GM12878 (cell line): ENCODE results near the gene GRHL1.

Experiments used
- EP300 ChIP-seq, 2 experiments: fragments of 150-350 bp in 1 of 2; IDR thresholded peaks; 2 replicates each; pipeline ENCODE4 v1.6.1; 2011 to 2012; ENCODE audit warnings: low read depth in 2 of 2, low read length in 2 of 2, borderline replicate concordance in 1 of 2, improper control_type of control experiment in 1 of 2, inconsistent platforms in 1 of 2; ENCODE audit not compliant: control insufficient read depth in 1 of 2
- EZH2 ChIP-seq: IDR thresholded peaks from 2 replicates; pipeline ENCODE4 v1.6.1; 2012; ENCODE audit warnings: low read depth, mild to moderate bottlenecking, control low read depth, inconsistent platforms, low read length, borderline replicate concordance; ENCODE audit not compliant: control insufficient read depth
- FOS ChIP-seq: IDR thresholded peaks from 3 replicates; pipeline ENCODE4 v1.6.1; 2011; ENCODE audit warnings: borderline replicate concordance; ENCODE audit not compliant: insufficient read length; ENCODE audit errors: extremely low read depth
- FOXK2 ChIP-seq: fragments of 450-650 bp; IDR thresholded peaks from 2 replicates; pipeline ENCODE4 v1.6.1; 2017; ENCODE audit warnings: mild to moderate bottlenecking, moderate library complexity
- KDM1A ChIP-seq: fragments of 200-600 bp; sonication (generic); IDR thresholded peaks from 2 replicates; pipeline ENCODE4 v1.6.1; 2016; ENCODE audit warnings: borderline replicate concordance
- POLR2A ChIP-seq: IDR thresholded peaks from 2 replicates; pipeline ENCODE4 v1.6.1; 2011; ENCODE audit warnings: low read depth, mild to moderate bottlenecking, low read length
- SMAD1 ChIP-seq: fragments of 450-650 bp; IDR thresholded peaks from 2 replicates; pipeline ENCODE4 v1.6.1; 2018; ENCODE audit warnings: mild to moderate bottlenecking, low read depth; ENCODE audit not compliant: partially characterized antibody
- TAF1 ChIP-seq: IDR thresholded peaks from 2 replicates; pipeline ENCODE4 v1.6.1; 2011; ENCODE audit warnings: mild to moderate bottlenecking, low read depth, low read length, borderline replicate concordance
- ZBTB33 ChIP-seq: fragments of 450-650 bp; IDR thresholded peaks from 2 replicates; pipeline ENCODE4 v1.6.1; 2017; ENCODE audit warnings: mild to moderate bottlenecking
- ZNF274 ChIP-seq: IDR thresholded peaks from one replicate; pipeline ENCODE4 v1.8.0; 2011; ENCODE audit not compliant: insufficient read length, insufficient read depth
- TF ChIP-seq, protein P1 (sequence below), 3 experiments: IDR thresholded peaks in 2 of 3; conservative IDR thresholded peaks in 1 of 3; 2 replicates each; pipeline ENCODE4 v1.5.1; 2011; ENCODE audit warnings: low read depth in 3 of 3, low read length in 3 of 3, mild to moderate bottlenecking in 3 of 3, control low read depth in 2 of 3, moderate library complexity in 2 of 3, inconsistent platforms in 1 of 3, mixed read lengths in 1 of 3; ENCODE audit not compliant: control insufficient read depth in 2 of 3, insufficient read depth in 1 of 3; ENCODE audit errors: extremely low read depth in 1 of 3

DNA sequence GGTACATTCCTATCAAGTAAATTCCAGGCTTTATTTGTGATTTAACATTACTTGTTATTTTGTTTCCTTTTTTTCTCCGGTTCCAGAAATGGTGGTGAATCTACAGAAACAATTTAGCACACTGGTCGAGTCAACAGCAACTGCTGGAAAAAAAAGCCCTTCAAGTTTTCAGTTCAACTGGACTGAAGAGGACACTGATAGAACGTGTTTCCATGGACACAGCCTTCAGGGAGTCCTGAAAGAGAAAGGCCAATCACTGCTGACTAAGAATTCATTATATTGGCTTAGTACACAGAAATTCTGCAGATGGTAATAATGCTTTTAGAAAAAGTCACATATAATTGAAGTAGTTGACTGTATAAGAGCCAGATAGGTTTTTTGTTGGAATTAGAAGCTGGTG lies 32.0 kb upstream of the GRHL1 start:
- TF ChIP-seq POLR2A (no peak), EZH2 (no peak), SMAD1 (no peak), EP300 (IDR thresholded peaks at IDR 0.05; ENCODE audit: borderline replicate concordance in 1 of 2, control insufficient read depth in 1 of 2, low read depth in 2 of 2, low read length in 2 of 2) (no peak), KDM1A (no peak), FOS (no peak), FOXK2 (no peak), ZBTB33 (no peak), TAF1 (no peak), ZNF274 (no peak)
- TF ChIP-seq, protein P1, sequence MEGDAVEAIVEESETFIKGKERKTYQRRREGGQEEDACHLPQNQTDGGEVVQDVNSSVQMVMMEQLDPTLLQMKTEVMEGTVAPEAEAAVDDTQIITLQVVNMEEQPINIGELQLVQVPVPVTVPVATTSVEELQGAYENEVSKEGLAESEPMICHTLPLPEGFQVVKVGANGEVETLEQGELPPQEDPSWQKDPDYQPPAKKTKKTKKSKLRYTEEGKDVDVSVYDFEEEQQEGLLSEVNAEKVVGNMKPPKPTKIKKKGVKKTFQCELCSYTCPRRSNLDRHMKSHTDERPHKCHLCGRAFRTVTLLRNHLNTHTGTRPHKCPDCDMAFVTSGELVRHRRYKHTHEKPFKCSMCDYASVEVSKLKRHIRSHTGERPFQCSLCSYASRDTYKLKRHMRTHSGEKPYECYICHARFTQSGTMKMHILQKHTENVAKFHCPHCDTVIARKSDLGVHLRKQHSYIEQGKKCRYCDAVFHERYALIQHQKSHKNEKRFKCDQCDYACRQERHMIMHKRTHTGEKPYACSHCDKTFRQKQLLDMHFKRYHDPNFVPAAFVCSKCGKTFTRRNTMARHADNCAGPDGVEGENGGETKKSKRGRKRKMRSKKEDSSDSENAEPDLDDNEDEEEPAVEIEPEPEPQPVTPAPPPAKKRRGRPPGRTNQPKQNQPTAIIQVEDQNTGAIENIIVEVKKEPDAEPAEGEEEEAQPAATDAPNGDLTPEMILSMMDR (IDR thresholded peaks at IDR 0.05 in 2 of 3, conservative IDR thresholded peaks at IDR 0.05 in 1 of 3; ENCODE audit: control insufficient read depth in 2 of 3, extremely low read depth in 1 of 3, insufficient read depth in 1 of 3, low read depth in 3 of 3, low read length in 3 of 3): no peak
